ENCODE data around the gene SHC1.

The SHC1 gene

DNA sequence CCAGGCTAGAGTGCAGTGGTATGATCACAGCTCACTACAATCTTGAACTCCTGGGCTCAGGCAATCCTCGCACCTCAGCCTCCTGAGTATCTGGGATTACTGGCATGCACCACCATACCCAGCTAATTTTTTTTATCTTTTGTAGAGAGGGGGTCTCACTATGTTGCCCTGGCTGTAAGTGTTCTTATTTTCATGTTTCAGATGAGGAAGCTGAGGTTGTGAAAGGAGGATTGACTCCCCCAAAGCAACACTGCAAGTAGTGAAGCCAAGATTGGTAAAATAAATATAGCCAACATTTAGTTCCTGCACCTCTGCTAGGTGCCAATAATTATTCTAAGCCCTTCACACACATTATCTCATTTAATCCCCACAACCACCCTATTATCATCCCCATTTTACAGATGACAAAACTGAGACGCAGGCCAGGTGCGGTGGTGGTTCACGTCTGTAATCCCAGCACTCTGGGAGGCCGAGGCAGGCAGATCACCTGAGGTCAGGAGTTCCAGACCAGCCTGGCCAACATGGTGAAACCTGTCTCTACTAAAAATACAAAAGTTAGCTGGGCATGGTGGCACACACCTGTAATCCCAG, 36.1 kb downstream of the SHC1 start:
- DNase-seq = no peak

DNA sequence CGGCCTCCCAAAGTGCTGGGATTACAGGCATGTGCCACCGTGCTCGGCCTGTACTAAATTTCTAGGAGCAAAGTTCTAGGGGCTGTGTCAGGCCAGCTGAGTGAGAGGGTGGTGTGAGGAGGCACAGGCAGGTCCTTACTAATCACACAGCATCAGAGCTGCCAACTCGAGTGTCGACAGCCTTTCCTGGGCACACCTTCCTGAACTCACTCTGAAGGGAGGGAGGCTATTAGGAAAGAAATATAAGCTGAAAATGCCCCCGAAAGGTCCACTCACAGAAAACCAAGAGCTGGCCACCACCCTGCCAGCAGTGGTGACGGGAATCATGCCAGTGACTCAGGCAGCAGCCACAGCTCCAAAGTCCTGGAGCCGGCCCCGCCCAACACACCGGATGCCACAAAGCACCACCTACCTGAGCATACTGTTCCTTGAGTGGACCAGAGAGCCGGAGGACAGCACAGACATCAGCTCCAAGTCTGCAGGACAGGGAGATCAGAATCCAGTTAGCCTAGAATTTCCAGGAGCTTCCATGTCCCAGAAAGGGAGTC, 38.5 kb downstream of the SHC1 start:
- DNase-seq = no peak

GRCh38 chr1:154926201-154926600, 44.3 kb downstream of the SHC1 start:
- no peak for DNase-seq

DNA sequence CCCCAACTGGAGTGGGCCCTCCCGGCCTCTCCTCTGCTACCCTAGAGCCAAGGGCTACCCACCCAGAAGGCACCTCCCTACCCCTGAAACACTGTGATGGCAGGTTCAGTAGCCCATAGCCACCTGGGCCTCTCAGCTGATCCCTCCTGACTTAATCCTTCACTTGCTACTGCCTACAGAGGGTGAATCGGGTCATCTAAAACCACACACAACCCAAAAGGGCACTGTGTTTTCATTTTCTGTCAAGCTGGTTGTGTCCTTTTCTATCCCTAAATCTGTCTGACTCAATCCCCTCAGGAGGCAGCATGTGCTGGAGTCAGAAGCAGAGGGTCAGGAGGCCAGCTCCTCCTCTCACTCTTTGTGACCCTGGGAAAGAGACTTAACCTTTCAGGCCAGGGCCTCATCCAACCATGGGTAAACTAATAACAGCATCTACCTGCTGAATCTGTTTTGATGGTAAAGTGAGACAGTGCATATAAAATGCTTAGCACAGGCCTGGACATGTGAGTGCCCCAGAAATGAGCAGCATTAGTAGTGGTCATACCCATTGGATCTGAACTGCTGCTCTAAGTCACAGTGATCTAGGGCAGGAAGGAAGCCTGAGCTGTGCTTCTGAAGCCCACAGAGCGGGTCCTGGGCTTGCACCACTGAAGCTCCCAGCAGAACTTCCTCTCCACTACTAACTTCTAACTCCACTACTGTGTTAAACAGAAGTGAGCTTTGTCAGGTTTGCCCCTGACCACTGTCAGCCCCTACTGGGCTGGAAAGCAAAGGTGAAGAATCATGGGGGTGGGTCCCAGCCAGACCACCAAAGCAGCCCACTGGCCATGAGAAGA, 45.0 kb downstream of the SHC1 start:
- DNase-seq = no peak

DNA sequence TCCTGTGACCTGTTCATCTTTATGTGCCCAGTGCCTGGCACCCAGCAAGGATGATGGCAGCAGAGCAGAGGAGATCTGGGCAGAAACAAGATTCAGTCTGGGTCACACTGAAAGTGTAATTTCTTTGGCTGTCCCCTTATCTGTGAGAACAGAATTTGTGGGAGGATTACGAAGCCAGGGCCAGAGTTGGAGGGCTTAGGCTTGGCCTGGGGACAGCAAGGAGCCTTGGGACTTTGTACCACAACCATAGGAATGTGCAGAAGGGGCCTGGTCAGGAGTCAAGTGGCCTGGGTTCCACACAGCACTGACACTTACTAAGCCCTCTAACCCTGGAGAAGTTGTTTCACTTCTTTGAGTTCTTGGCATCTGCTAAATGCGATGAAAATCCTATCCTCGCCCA, 46.9 kb downstream of the SHC1 start:
- DNase-seq = no peak

GRCh38 chr1:154913273-154913672, 57.3 kb downstream of the SHC1 start:
- no peak for DNase-seq

- DNase-seq = no peak
These were observed 57.8 kb downstream of the SHC1 start for GRCh38 chr1:154912755-154913154.
